ENCODE results near the gene RNF103. TPM values are rescaled to one million over a fixed set of nuclear protein-coding genes. Genes with fewer than 3 reads are reported as not detected.
A peak's percentile ranks its signal among the peaks of the same experiment; 100 is the strongest.

The RNF103 gene
- total and polyA plus RNA-seq, 2 of the 13 experiments (the other 11 are each of a cell fraction or from before 2014, with no cell fraction given), result 19.8 to 21.1 TPM

GRCh38 chr2:86562922-86563649 is 60.6 kb downstream of the RNF103 start, which contains the start of gene CHMP3 (continued):
- peak; percentile 60 for TF ChIP-seq HNF1B (CRISPR knock-in tag; IDR thresholded peaks at IDR 0.05)
- TF ChIP-seq ZNF792 (CRISPR knock-in tag; IDR thresholded peaks at IDR 0.05), result 0 out of 2 replicates have a peak, but pooled peaks have one; percentile 48
- peak; percentile 97 for TF ChIP-seq ZNF605 (CRISPR knock-in tag; IDR thresholded peaks at IDR 0.05)
- 0 out of 2 replicates have a peak, but pooled peaks have one; percentile 43 for TF ChIP-seq ZNF276 (CRISPR knock-in tag; IDR thresholded peaks at IDR 0.05; ENCODE audit: low read depth)
- TF ChIP-seq ZNF776 (CRISPR knock-in tag; IDR thresholded peaks at IDR 0.05), result no peak; the same call in none of the 2 replicates
- TF ChIP-seq LBX2 (CRISPR knock-in tag; IDR thresholded peaks at IDR 0.05; ENCODE audit: borderline replicate concordance), result no peak
- peak in 1 of 2 experiments; percentile 77; a peak in 2 of 4 replicates for TF ChIP-seq ATF4 (CRISPR knock-in tag; IDR thresholded peaks at IDR 0.05)
- peak; percentile 92 for TF ChIP-seq RBFOX2 (IDR thresholded peaks at IDR 0.05; ENCODE audit: low read depth, low read length)
- no peak for TF ChIP-seq CERS6 (CRISPR knock-in tag; IDR thresholded peaks at IDR 0.05)
- no peak for TF ChIP-seq ZNF597 (CRISPR knock-in tag; IDR thresholded peaks at IDR 0.05)
- TF ChIP-seq CSRNP1 (CRISPR knock-in tag; IDR thresholded peaks at IDR 0.05), result peak; percentile 82; the same call in 1 of the 2 replicates
- TF ChIP-seq ZNF350 (CRISPR knock-in tag; IDR thresholded peaks at IDR 0.05; ENCODE audit: borderline replicate concordance, low read depth), result peak; percentile 88; the same call in 1 of the 2 replicates
- TF ChIP-seq EED (CRISPR knock-in tag; IDR thresholded peaks at IDR 0.05), result peak; percentile 92
- TF ChIP-seq RBAK (CRISPR knock-in tag; IDR thresholded peaks at IDR 0.05), result no peak
- no peak; the same call in 1 of the 2 replicates for TF ChIP-seq ZNF546 (CRISPR knock-in tag; conservative IDR thresholded peaks at IDR 0.05)
- TF ChIP-seq ZFP82 (CRISPR knock-in tag; IDR thresholded peaks at IDR 0.05; ENCODE audit: borderline replicate concordance), result no peak
- TF ChIP-seq GATAD2A (CRISPR knock-in tag; IDR thresholded peaks at IDR 0.05), result peak; percentile 33; the same call in 1 of the 2 replicates
- no peak for TF ChIP-seq ATM (IDR thresholded peaks at IDR 0.05; ENCODE audit: borderline replicate concordance)

Measured in HepG2 (cell line).